Loucy (cell line): ENCODE data around the gene GIMAP2.
A peak's percentile ranks its signal among the peaks of the same experiment; 100 is the strongest.

Source experiments
- H2AFZ ChIP-seq: fragments of 200-600 bp; sonication (generic); 2 replicates; pipeline ENCODE4 v1.6.0; 2016; ENCODE audit warnings: antibody characterized with exemption, mild to moderate bottlenecking, low read length, moderate library complexity
- H3F3A ChIP-seq: fragments of 200-600 bp; 2 replicates; pipeline ENCODE4 v1.6.0; 2016; ENCODE audit warnings: antibody characterized with exemption, low read depth, mild to moderate bottlenecking
- H3K27me3 ChIP-seq: fragments of 200-600 bp; sonication (generic); 2 replicates; pipeline ENCODE4 v1.6.1; 2014; ENCODE audit warnings: low read length, mild to moderate bottlenecking; ENCODE audit not compliant: insufficient read depth, poor library complexity, severe bottlenecking
- H3K36me3 ChIP-seq: fragments of 200-600 bp; sonication (generic); 2 replicates; pipeline ENCODE4 v1.6.1; 2016; ENCODE audit warnings: low read length; ENCODE audit not compliant: insufficient read depth
- H3K4me1 ChIP-seq: fragments of 200-600 bp; sonication (generic); 2 replicates; pipeline ENCODE4 v1.5.1; 2014; ENCODE audit warnings: low read length, mild to moderate bottlenecking; ENCODE audit not compliant: insufficient read depth, poor library complexity, severe bottlenecking
- H3K4me2 ChIP-seq: fragments of 200-600 bp; sonication (generic); 2 replicates; pipeline ENCODE4 v1.6.0; 2014; ENCODE audit warnings: antibody characterized with exemption, low read length, low read depth, mild to moderate bottlenecking; ENCODE audit not compliant: poor library complexity, severe bottlenecking
- H3K4me3 ChIP-seq: fragments of 200-600 bp; sonication (generic); 2 replicates; pipeline ENCODE4 v1.5.1; 2014; ENCODE audit warnings: low read length, mild to moderate bottlenecking, mixed read lengths; ENCODE audit not compliant: poor library complexity, severe bottlenecking
- H3K79me2 ChIP-seq: fragments of 200-600 bp; sonication (generic); 2 replicates; pipeline ENCODE4 v1.6.1; 2014; ENCODE audit warnings: low read length; ENCODE audit not compliant: insufficient read depth
- H3K9ac ChIP-seq: fragments of 200-600 bp; sonication (generic); 2 replicates; pipeline ENCODE4 v1.6.0; 2014; ENCODE audit warnings: mild to moderate bottlenecking, low read depth, low read length, moderate library complexity; ENCODE audit not compliant: poor library complexity, severe bottlenecking
- H3K9me2 ChIP-seq: fragments of 200-600 bp; sonication (generic); replicated peaks from 2 replicates; pipeline ENCODE4 v1.6.1; 2016; ENCODE audit warnings: low read depth, low read length, mixed read lengths
- H3K9me3 ChIP-seq: fragments of 200-600 bp; sonication (generic); 2 replicates; pipeline ENCODE4 v1.6.1; 2014; ENCODE audit warnings: mild to moderate bottlenecking, antibody characterized with exemption, low read length, low read depth; ENCODE audit not compliant: insufficient read depth
- H4K20me1 ChIP-seq: fragments of 200-600 bp; sonication (generic); 2 replicates; pipeline ENCODE4 v1.6.0; 2014; ENCODE audit warnings: antibody characterized with exemption, low read length, mild to moderate bottlenecking; ENCODE audit not compliant: insufficient read depth, poor library complexity, severe bottlenecking
- EZH2phosphoT487 ChIP-seq: fragments of 200-600 bp; IDR thresholded peaks from 2 replicates; pipeline ENCODE4 v1.6.1; 2018; ENCODE audit warnings: antibody characterized with exemption, mild to moderate bottlenecking, moderate library complexity, borderline replicate concordance
- TF ChIP-seq, protein P1 (sequence below): fragments of 200-600 bp; sonication (generic); conservative IDR thresholded peaks from 2 replicates; pipeline ENCODE4 v1.5.1; 2014; ENCODE audit warnings: mild to moderate bottlenecking, antibody characterized with exemption, low read length

Gene GIMAP2

DNA sequence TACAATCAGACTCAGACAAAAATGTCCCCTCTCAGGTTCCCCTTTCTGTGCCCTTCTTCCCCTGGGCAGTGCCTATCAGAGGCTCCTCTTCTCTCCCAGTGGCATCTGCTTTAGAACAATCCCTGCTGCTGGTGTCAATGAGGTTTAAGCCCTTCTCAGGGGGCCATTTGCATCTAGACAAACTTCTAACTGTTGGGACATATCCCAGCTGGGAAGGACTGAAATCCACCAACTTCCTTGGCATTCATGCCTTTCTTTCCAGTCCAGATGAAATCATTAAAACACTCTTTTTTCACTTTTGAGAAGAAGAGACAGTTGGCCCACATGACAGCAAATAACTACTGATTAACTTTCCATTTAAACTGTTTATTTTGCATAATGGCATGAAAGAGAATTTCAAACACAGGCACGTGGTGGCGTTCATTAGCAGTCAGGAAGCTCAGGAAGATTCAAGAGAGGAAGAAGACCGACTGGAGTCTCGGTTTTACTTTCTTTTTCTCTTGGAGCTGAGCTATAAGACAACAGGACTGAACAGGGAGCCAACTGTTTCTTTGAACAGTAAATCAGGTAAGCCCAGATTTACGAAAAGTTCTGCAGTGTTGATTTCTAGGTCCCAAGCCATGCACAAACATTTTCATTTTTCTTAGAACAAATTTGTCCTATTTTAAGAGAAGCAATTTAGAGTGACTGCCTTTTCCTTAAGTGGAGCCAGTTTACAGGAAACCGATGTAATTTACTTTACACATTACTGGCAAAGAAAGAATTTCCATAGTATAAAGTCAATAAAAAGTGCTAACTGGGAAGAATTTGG is at the start of gene GIMAP2:
Gene GIMAP2, plus strand, starts transcription at position 488 of the 811 bp plus-strand sequence. CDS start 1,354 bp downstream, outside the sequence.
- peak within 1 kb of the TSS; percentile 75; the same call in 1 of the 2 replicates for H2AFZ ChIP-seq
- H3K4me3 ChIP-seq: peak within 1 kb of the TSS; percentile 81
- H3K9ac ChIP-seq: peak within 1 kb of the TSS; percentile 90

DNA sequence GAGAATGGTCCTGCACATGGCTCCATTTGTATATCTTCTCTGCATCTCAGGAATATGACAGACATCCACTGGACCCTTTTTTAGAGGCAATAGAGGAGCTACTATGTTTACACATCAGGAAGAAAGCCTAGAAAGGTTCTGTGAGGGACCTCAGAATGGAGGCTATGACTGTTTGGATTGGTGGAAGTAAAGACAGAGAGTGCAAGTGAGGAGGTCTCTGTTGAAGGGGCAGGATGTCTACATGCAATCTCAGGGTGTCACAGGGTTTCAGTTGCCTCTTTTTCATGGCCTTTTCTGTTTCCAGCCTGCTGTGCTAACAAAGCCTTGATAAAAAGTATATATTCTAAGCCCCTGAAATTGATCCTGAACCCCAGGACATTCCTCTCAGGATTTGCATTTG is 43.7 kb upstream of the GIMAP2 start:
- no peaks in the 10 kb centered on the region for H3K9me2 ChIP-seq
- no peaks in the 10 kb centered on the region for H3K4me1 ChIP-seq
- H2AFZ ChIP-seq: peak overlapping the region; percentile 45; the same call in 1 of the 2 replicates
- no peak overlapping the region for H3K4me3 ChIP-seq
- TF ChIP-seq, protein P1, sequence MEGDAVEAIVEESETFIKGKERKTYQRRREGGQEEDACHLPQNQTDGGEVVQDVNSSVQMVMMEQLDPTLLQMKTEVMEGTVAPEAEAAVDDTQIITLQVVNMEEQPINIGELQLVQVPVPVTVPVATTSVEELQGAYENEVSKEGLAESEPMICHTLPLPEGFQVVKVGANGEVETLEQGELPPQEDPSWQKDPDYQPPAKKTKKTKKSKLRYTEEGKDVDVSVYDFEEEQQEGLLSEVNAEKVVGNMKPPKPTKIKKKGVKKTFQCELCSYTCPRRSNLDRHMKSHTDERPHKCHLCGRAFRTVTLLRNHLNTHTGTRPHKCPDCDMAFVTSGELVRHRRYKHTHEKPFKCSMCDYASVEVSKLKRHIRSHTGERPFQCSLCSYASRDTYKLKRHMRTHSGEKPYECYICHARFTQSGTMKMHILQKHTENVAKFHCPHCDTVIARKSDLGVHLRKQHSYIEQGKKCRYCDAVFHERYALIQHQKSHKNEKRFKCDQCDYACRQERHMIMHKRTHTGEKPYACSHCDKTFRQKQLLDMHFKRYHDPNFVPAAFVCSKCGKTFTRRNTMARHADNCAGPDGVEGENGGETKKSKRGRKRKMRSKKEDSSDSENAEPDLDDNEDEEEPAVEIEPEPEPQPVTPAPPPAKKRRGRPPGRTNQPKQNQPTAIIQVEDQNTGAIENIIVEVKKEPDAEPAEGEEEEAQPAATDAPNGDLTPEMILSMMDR: no peak
- TF ChIP-seq EZH2phosphoT487: no peak
- no peaks in the 10 kb centered on the region for H3K79me2 ChIP-seq
- no peaks in the 10 kb centered on the region for H3K27me3 ChIP-seq
- H3F3A ChIP-seq: no peaks in the 10 kb centered on the region
- H4K20me1 ChIP-seq: no peaks in the 10 kb centered on the region
- no peak overlapping the region for H3K9ac ChIP-seq
- H3K4me2 ChIP-seq: no peak overlapping the region
- H3K36me3 ChIP-seq: no peaks in the 10 kb centered on the region
- H3K9me3 ChIP-seq: peaks cover 22% of the 10 kb centered on the region; the same call in 1 of the 2 replicates

More for the DNA sequence above, at the start of gene GIMAP2:
- H4K20me1 ChIP-seq: no peaks in the 10 kb centered on the region
- H3K9me2 ChIP-seq: no peaks in the 10 kb centered on the region
- H3K27me3 ChIP-seq: no peaks in the 10 kb centered on the region
- peaks cover 39% of the 10 kb centered on the region for H3K4me1 ChIP-seq
- H3F3A ChIP-seq: no peaks in the 10 kb centered on the region
- H3K9me3 ChIP-seq: no peaks in the 10 kb centered on the region; the same call in 1 of the 2 replicates
- H3K79me2 ChIP-seq: peaks cover 53% of the 10 kb centered on the region
- H3K36me3 ChIP-seq: peaks cover 6% of the 10 kb centered on the region
- peak within 1 kb of the TSS; percentile 86 for H3K4me2 ChIP-seq
- no peak for TF ChIP-seq EZH2phosphoT487
- TF ChIP-seq, protein P1: no peak

DNA sequence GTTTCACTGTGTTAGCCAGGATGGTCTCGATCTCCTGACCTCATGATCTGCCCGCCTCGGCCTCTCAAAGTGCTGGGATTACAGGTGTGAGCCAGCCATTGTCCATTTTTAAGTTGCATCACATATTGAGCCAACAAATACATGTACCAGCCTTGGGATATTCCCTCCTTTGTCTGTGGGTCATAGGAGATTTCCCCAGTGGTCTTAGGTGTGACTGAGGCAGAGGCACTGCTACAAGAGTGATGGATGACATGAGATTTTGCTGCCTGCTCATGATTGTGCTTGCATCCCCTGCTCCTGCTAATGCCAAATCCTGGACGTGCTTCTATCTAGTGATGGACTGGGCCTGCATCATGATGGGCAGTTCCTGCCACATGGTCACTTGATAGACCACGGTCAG is 42.6 kb upstream of the GIMAP2 start:
- Histone ChIP-seq H3K4me1 (no peaks in the 10 kb centered on the region), H2AFZ (no peak overlapping the region), H3K79me2 (no peaks in the 10 kb centered on the region), H3K9me3 (peaks cover 18% of the 10 kb centered on the region; the same call in 1 of the 2 replicates), H3K4me3 (no peak overlapping the region), H3K27me3 (no peaks in the 10 kb centered on the region), H3K9me2 (no peaks in the 10 kb centered on the region), H3F3A (no peaks in the 10 kb centered on the region), H4K20me1 (no peaks in the 10 kb centered on the region), H3K9ac (no peak overlapping the region), H3K4me2 (no peak overlapping the region), H3K36me3 (no peaks in the 10 kb centered on the region)
- TF ChIP-seq, protein P1: no peak
- no peak for TF ChIP-seq EZH2phosphoT487
